ENCODE measurements around the gene RAMACL.

Gene RAMACL

GRCh38 chr6:166618866-166619761, 32.6 kb upstream of the RAMACL start:
- TF ChIP-seq PAX5 (IDR thresholded peaks at IDR 0.05; ENCODE audit: insufficient read depth, low read length, severe bottlenecking) (no peak), POLR2A (IDR thresholded peaks at IDR 0.05; ENCODE audit: low read depth, low read length) (no peak), TAF1 (IDR thresholded peaks at IDR 0.05; ENCODE audit: low read depth, low read length) (no peak), POU2F2 (IDR thresholded peaks at IDR 0.05; ENCODE audit: low read depth, low read length) (no peak), SPI1 (IDR thresholded peaks at IDR 0.05; ENCODE audit: low read depth, low read length) (no peak), POLR2AphosphoS5 (IDR thresholded peaks at IDR 0.05; ENCODE audit: low read depth, low read length) (no peak)
- no peak for FAIRE-seq
- DNase-seq (ENCODE audit: insufficient read length, low spot score): no peak

GRCh38 chr6:166618251-166618650, 31.8 kb upstream of the RAMACL start:
- no peak for DNase-seq (ENCODE audit: insufficient read length, low spot score)
- FAIRE-seq: no peak
- no peak for TF ChIP-seq SPI1 (IDR thresholded peaks at IDR 0.05; ENCODE audit: low read depth, low read length)
- no peak for TF ChIP-seq POU2F2 (IDR thresholded peaks at IDR 0.05; ENCODE audit: low read depth, low read length)
- TF ChIP-seq PAX5 (IDR thresholded peaks at IDR 0.05; ENCODE audit: insufficient read depth, low read length, severe bottlenecking): no peak
- TF ChIP-seq POLR2A (IDR thresholded peaks at IDR 0.05; ENCODE audit: low read depth, low read length): no peak
- no peak for TF ChIP-seq POLR2AphosphoS5 (IDR thresholded peaks at IDR 0.05; ENCODE audit: low read depth, low read length)
- TF ChIP-seq TAF1 (IDR thresholded peaks at IDR 0.05; ENCODE audit: low read depth, low read length): no peak

- TF ChIP-seq POLR2AphosphoS5 (IDR thresholded peaks at IDR 0.05; ENCODE audit: low read depth, low read length) (no peak), TAF1 (IDR thresholded peaks at IDR 0.05; ENCODE audit: low read depth, low read length) (no peak), SPI1 (IDR thresholded peaks at IDR 0.05; ENCODE audit: low read depth, low read length) (no peak), PAX5 (IDR thresholded peaks at IDR 0.05; ENCODE audit: insufficient read depth, low read length, severe bottlenecking) (no peak), POLR2A (IDR thresholded peaks at IDR 0.05; ENCODE audit: low read depth, low read length) (no peak), POU2F2 (IDR thresholded peaks at IDR 0.05; ENCODE audit: low read depth, low read length) (no peak)
- DNase-seq (ENCODE audit: insufficient read length, low spot score): no peak
- no peak for FAIRE-seq
Measured at GRCh38 chr6:166617359-166617758, 30.9 kb upstream of the RAMACL start.

GRCh38 chr6:166616261-166617238, 30.1 kb upstream of the RAMACL start:
- no peak for TF ChIP-seq TAF1 (IDR thresholded peaks at IDR 0.05; ENCODE audit: low read depth, low read length)
- no peak for TF ChIP-seq SPI1 (IDR thresholded peaks at IDR 0.05; ENCODE audit: low read depth, low read length)
- no peak for TF ChIP-seq PAX5 (IDR thresholded peaks at IDR 0.05; ENCODE audit: insufficient read depth, low read length, severe bottlenecking)
- no peak for TF ChIP-seq POLR2A (IDR thresholded peaks at IDR 0.05; ENCODE audit: low read depth, low read length)
- no peak for TF ChIP-seq POLR2AphosphoS5 (IDR thresholded peaks at IDR 0.05; ENCODE audit: low read depth, low read length)
- no peak for FAIRE-seq
- DNase-seq (ENCODE audit: insufficient read length, low spot score): no peak

- DNase-seq (ENCODE audit: insufficient read length, low spot score) (no peak), FAIRE-seq (no peak)
- TF ChIP-seq TAF1 (IDR thresholded peaks at IDR 0.05; ENCODE audit: low read depth, low read length) (no peak), POU2F2 (IDR thresholded peaks at IDR 0.05; ENCODE audit: low read depth, low read length) (no peak)
Measured at GRCh38 chr6:166615059-166615770, 28.7 kb upstream of the RAMACL start.

GRCh38 chr6:166614589-166614988, 28.1 kb upstream of the RAMACL start:
- TF ChIP-seq SPI1 (IDR thresholded peaks at IDR 0.05; ENCODE audit: low read depth, low read length): no peak
- TF ChIP-seq PAX5 (IDR thresholded peaks at IDR 0.05; ENCODE audit: insufficient read depth, low read length, severe bottlenecking): no peak
- no peak for TF ChIP-seq POU2F2 (IDR thresholded peaks at IDR 0.05; ENCODE audit: low read depth, low read length)
- no peak for TF ChIP-seq POLR2A (IDR thresholded peaks at IDR 0.05; ENCODE audit: low read depth, low read length)
- TF ChIP-seq POLR2AphosphoS5 (IDR thresholded peaks at IDR 0.05; ENCODE audit: low read depth, low read length): no peak
- TF ChIP-seq TAF1 (IDR thresholded peaks at IDR 0.05; ENCODE audit: low read depth, low read length): no peak
- DNase-seq (ENCODE audit: insufficient read length, low spot score) (no peak), FAIRE-seq (no peak)

GRCh38 chr6:166614171-166614583, 27.7 kb upstream of the RAMACL start:
- no peak for TF ChIP-seq TAF1 (IDR thresholded peaks at IDR 0.05; ENCODE audit: low read depth, low read length)
- no peak for TF ChIP-seq POLR2AphosphoS5 (IDR thresholded peaks at IDR 0.05; ENCODE audit: low read depth, low read length)
- TF ChIP-seq PAX5 (IDR thresholded peaks at IDR 0.05; ENCODE audit: insufficient read depth, low read length, severe bottlenecking): no peak
- TF ChIP-seq POU2F2 (IDR thresholded peaks at IDR 0.05; ENCODE audit: low read depth, low read length): no peak
- no peak for TF ChIP-seq POLR2A (IDR thresholded peaks at IDR 0.05; ENCODE audit: low read depth, low read length)
- TF ChIP-seq SPI1 (IDR thresholded peaks at IDR 0.05; ENCODE audit: low read depth, low read length): no peak
- FAIRE-seq (no peak), DNase-seq (ENCODE audit: insufficient read length, low spot score) (no peak)

- DNase-seq (ENCODE audit: insufficient read length, low spot score) (no peak), FAIRE-seq (no peak)
- no peak for TF ChIP-seq POLR2A (IDR thresholded peaks at IDR 0.05; ENCODE audit: low read depth, low read length)
Measured at GRCh38 chr6:166613027-166613426, 26.5 kb upstream of the RAMACL start.

GRCh38 chr6:166612471-166612881, 26.0 kb upstream of the RAMACL start:
- TF ChIP-seq SPI1 (IDR thresholded peaks at IDR 0.05; ENCODE audit: low read depth, low read length) (no peak), POLR2A (IDR thresholded peaks at IDR 0.05; ENCODE audit: low read depth, low read length) (no peak), POU2F2 (IDR thresholded peaks at IDR 0.05; ENCODE audit: low read depth, low read length) (no peak), PAX5 (IDR thresholded peaks at IDR 0.05; ENCODE audit: insufficient read depth, low read length, severe bottlenecking) (no peak), TAF1 (IDR thresholded peaks at IDR 0.05; ENCODE audit: low read depth, low read length) (no peak), POLR2AphosphoS5 (IDR thresholded peaks at IDR 0.05; ENCODE audit: low read depth, low read length) (no peak)
- FAIRE-seq (no peak), DNase-seq (ENCODE audit: insufficient read length, low spot score) (no peak)
